Neural progenitor cell (in vitro differentiated cells): ENCODE data around the gene GRM6.

ENCODE experiments used
- CTCF ChIP-seq: fragments of 200-600 bp; sonication (generic); IDR thresholded peaks from 2 replicates; pipeline ENCODE4 v1.5.1; 2017; ENCODE audit warnings: antibody characterized with exemption, mild to moderate bottlenecking
- EZH2 ChIP-seq: fragments of 200-600 bp; sonication (generic); IDR thresholded peaks from 2 replicates; pipeline ENCODE4 v1.6.1; 2017; ENCODE audit warnings: antibody characterized with exemption, mild to moderate bottlenecking, moderate library complexity

GRCh38 chr5:179033004-179033580 is 38.0 kb upstream of the GRM6 start:
- TF ChIP-seq EZH2, result no peak
- TF ChIP-seq CTCF, result no peak
